GM12874 (cell line): ENCODE measurements around the gene MAPK11.

Experiments used
- CTCF ChIP-seq: IDR thresholded peaks from 2 replicates; pipeline ENCODE4 v1.5.1; 2011; ENCODE audit warnings: low read depth, mild to moderate bottlenecking, control low read depth, low read length, moderate library complexity; ENCODE audit not compliant: insufficient read depth

MAPK11 gene

GRCh38 chr22:50249341-50250248 lies 20.6 kb downstream of the MAPK11 start:
- TF ChIP-seq CTCF: no peak

DNA sequence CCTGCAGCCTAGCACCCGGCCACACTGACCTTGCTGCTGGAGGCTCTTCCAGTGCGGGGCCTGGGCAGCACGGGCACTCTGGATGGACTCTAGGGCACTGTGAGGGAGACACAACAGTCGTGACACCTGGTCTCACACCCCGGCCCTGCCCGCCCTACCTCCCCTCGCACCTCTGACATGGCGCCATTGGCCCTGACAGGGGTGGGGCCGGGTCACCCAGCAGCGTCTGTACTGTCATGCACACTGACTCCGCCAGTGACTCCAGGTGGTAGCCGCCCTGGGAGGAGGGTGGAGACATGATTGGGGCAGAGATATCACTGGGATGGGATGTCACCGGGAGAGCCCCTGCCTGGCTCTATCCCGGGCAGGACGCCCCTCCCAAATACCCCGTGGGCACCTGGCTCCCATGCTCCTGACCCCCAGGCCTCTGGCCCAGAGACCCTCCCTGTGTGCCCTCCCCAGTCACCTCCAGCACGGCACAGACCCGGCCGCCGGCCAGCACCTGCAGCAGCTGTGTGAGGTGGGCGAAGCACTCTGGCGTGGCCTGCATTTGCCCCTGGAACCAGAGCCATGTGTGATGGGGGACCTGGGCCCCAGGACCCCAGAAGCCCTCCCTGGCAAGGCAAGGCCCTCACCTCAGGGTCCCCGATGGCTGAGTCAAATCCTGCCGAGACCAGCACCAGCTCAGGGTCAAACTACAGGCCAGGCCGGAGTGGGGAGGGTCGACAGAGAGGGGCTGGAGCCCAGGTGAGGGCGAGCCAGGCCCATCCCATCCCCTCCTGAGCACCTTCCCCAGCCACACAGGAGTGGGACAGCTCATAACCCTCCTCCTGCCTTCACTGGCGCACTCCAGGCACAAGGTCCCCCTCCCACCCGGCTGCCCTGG lies 21.7 kb downstream of the MAPK11 start:
- no peak for TF ChIP-seq CTCF

- TF ChIP-seq CTCF: no peak
Measured at GRCh38 chr22:50247748-50248147, 22.4 kb downstream of the MAPK11 start.

- TF ChIP-seq CTCF: peak; percentile 17; the same call in 1 of the 2 replicates
Measured at GRCh38 chr22:50246242-50247175, 23.7 kb downstream of the MAPK11 start.

DNA sequence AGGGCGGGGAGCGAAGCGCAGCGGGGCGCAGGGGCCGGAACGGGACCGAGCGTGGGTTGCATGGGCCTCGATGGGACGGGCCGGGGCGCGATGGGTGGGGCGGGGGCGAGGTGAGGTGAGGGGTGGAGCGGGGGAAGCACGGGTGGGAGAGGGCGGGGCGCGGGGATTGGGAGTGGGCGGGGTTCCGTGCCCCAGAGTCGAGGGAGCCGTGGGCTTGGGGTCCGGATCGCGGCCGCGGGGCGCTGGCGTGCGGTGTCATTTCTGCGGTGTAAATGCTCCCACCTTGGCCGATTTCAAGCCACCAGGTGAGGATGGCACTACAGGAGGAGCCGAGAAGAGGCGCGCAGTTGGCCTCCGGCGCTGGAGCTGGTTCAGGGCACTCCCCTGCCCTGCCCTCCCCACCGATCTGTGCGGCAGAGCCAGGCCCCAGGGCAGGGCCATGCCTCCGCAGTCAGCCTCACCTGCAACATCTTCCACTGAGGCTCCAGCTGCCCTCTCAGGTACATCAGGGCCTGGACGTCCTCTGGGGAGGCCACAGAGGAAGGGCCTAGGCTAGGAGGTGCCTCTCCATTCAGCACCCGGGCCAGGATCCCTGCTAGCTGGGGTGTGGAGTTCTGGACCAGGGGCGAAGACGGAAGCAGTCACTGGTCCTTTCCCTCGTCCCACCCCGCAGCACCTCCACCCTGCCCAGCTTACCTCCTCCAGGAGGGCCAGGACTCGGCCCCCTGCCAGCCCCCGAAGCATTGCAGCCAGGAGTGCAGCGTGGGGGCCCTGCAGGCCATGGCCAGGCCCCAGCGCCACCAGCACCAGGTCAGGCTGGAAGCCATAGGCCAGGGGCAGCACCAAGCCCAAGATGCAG lies 24.7 kb downstream of the MAPK11 start:
- TF ChIP-seq CTCF: no peak

DNA sequence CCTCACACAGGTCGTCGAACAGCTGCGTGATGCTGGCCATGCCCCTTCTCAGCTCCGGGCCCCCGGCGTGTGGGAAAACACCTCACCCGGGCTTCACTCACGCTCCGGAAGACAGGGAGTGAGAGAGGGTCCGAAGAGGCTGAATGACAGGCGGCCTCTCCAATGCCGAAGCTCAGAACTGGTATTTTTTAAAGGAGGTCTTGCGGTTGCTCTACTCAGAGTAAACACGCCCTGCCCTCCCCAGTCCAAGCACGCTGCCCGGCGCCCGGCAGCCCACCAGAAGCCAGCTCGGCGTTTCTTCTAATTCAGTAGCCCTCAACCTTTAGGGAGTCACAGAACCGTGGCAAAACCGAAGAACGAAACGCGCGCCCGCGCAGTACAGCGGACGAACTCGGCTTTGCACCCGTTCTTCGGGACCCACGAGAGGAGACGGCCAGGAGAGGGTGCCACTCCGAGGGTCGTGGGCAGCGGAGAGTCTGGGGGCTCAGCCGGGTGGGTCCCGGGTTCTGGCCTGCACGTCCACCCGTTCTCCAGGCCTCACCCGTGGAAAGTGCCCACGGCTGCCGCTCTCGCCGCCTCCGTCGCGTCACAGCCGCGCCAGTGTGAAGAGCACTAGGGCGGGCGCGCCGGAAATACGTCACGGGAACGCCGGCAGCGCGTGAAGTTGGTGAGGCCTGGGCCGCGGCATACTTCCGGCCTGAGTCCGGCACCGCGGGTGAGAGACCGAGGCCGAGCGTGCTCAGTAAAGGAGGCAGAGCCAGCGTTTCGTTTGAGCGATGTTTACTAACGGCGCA lies 25.6 kb downstream of the MAPK11 start, which contains the start of gene TUBGCP6:
Gene TUBGCP6 (minus strand): TSS at position 604 of the 794 bp plus-strand sequence. CDS start 564 bp downstream, at position 40.
- no peak for TF ChIP-seq CTCF
